Lower leg skin (tissue), 4 donors: ENCODE data around the gene GTPBP8. TPM values are rescaled to one million over a fixed set of nuclear protein-coding genes. Genes with fewer than 3 reads are reported as not detected.

Source experiments
- DNase-seq, 2 donors: peaks; one replicate each; pipeline ENCODE4 v3.0.0-alpha.2; 2019; ENCODE audit warnings: low spot score in 2 of 2
- H3K4me3 ChIP-seq: fragments of 200-600 bp; sonication (generic); 2 replicates; pipeline ENCODE4 v1.5.1; 2017; ENCODE audit warnings: mild to moderate bottlenecking, low read depth; ENCODE audit not compliant: poor library complexity, severe bottlenecking
- POLR2A ChIP-seq, 2 donors: fragments of 450-650 bp; IDR thresholded peaks; one replicate each; pipeline ENCODE4 v1.6.1; 2016 to 2017; ENCODE audit warnings: antibody characterized with exemption in 2 of 2, mild to moderate bottlenecking in 1 of 2, moderate library complexity in 1 of 2
- WGBS, 2 donors: methylation state at CpG; one replicate each; pipeline ENCODE4 v1.1.5; 2018; 5-methylcytosine and 5-hydroxymethylcytosine counted together
- intact Hi-C: fragments of 100-400 bp; cut with DNase I; formaldehyde crosslinking; loops from one replicate; pipeline ENCODE4 v1.15.0; 2023; ENCODE audit warnings: low total_unique reads
- total RNA-seq, 4 donors: library from RNA; depleted of rRNA; stranded (reverse); fragments of >200 nt; gene quantifications; one replicate each; pipeline ENCODE4 v1.1.0, GENCODE V29; 2016
- TF ChIP-seq, protein P1 (sequence below), 3 donors: fragments of 450-650 bp; IDR thresholded peaks; one replicate each; pipeline ENCODE4 v1.5.1; 2016; ENCODE audit warnings: antibody characterized with exemption in 3 of 3, mild to moderate bottlenecking in 3 of 3, moderate library complexity in 2 of 3

The GTPBP8 gene
- total RNA-seq: 10 to 100 TPM; 11.8 to 32.7 (median 19.8) TPM

DNA sequence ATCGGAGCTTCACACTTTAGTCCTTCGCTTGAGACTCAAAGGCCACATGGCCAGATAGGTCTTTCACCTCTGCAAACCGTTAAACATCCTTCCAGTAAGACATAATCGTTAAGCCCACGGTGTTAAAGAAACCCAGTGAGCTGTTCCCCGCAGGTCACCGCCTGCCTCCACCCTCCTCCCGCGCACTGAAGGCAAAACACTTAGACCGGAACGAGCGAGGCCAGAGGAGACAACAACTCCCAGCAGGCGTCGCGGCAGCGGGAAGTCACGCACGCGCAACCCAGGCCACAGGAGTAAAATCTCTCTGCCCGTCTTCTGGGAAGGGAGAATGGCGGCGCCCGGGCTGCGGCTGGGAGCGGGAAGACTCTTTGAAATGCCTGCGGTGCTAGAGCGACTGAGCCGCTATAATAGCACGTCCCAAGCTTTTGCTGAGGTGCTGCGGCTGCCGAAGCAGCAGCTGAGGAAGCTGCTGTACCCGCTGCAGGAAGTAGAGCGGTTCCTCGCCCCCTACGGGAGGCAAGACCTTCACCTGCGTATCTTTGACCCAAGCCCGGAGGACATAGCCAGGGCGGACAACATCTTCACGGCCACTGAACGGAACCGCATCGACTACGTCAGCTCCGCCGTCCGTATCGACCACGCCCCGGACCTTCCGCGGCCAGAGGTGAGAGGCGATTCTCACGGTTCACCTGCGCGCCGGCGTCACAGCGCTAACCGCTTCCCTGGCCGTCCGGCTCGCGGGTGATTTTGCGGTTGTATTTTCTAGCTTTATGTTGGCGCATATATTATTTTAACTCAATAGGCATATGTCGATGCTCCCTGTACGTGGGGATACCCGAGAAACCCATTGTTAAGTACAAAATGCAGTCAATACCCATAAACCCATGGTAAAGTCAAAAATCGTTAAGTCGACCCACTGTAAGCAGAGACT, at the start of gene GTPBP8:
GTPBP8 (plus strand) TSS at position 313 of the 931 bp plus-strand sequence; CDS start at position 329, 16 bp downstream.
- peak within 1 kb of the TSS; percentile 78 for H3K4me3 ChIP-seq
- DNase-seq: peak; percentile 86 to 98
- 2% methylated on average over 42 to 57 of the region's 70 CpGs for WGBS, 2 donors
- intact Hi-C loops: no loop called here
- TF ChIP-seq POLR2A (IDR thresholded peaks at IDR 0.05): peak in 1 of 2 donors; percentile 66
- TF ChIP-seq, protein P1, sequence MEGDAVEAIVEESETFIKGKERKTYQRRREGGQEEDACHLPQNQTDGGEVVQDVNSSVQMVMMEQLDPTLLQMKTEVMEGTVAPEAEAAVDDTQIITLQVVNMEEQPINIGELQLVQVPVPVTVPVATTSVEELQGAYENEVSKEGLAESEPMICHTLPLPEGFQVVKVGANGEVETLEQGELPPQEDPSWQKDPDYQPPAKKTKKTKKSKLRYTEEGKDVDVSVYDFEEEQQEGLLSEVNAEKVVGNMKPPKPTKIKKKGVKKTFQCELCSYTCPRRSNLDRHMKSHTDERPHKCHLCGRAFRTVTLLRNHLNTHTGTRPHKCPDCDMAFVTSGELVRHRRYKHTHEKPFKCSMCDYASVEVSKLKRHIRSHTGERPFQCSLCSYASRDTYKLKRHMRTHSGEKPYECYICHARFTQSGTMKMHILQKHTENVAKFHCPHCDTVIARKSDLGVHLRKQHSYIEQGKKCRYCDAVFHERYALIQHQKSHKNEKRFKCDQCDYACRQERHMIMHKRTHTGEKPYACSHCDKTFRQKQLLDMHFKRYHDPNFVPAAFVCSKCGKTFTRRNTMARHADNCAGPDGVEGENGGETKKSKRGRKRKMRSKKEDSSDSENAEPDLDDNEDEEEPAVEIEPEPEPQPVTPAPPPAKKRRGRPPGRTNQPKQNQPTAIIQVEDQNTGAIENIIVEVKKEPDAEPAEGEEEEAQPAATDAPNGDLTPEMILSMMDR (IDR thresholded peaks at IDR 0.05): no peak

DNA sequence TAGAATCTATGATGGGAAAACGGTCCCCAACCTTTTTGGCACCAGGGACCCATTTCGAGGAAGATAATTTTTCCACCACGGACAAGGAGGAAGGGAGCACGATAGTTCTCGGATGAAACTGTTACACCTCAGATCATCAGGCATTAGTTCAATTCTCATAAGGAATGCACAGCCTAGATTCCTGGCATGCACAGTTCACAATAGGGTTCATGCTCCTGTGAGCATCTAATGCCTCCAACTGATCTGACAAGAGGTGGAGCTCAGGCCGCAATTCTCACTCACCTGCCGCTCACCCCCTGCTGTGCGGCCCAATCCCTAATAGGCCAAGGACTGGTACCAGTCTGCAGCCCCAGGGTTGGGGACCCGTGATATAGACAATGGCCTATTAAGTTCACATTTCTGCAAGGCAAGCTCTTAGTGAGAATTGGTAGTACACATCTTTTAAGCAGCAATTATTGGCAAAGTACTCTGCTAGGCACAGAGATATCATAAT, 42.4 kb upstream of the GTPBP8 start:
- 84 to 85% methylated on average over 9 of the region's 9 CpGs for WGBS, 2 donors
- intact Hi-C loops: no loop called here
- TF ChIP-seq, protein P1 (IDR thresholded peaks at IDR 0.05): no peak
- TF ChIP-seq POLR2A (IDR thresholded peaks at IDR 0.05): no peak
- no peak for DNase-seq
- H3K4me3 ChIP-seq: no peak overlapping the region

DNA sequence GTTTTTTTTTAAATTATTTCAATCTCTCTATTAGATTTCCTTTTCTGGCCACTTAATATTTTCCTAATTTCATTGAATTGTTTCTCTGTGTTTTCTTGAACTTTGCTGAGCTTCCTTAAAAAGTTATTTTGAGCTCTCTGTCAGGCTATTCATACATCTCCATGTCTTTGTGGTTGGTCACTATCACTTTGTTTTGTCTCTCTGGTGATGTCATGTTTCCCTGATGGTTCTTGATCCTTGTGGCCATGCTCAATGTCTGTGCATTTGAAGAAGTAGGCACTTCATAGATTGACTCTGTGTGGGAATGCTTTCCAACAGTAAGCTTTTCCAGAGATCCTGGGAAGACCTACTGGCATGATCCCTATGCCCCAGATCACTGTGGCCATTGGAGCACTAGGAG, 34.4 kb upstream of the GTPBP8 start:
- TF ChIP-seq, protein P1 (IDR thresholded peaks at IDR 0.05): no peak
- intact Hi-C loops: no loop called here
- H3K4me3 ChIP-seq: no peak overlapping the region
- no peak for DNase-seq

DNA sequence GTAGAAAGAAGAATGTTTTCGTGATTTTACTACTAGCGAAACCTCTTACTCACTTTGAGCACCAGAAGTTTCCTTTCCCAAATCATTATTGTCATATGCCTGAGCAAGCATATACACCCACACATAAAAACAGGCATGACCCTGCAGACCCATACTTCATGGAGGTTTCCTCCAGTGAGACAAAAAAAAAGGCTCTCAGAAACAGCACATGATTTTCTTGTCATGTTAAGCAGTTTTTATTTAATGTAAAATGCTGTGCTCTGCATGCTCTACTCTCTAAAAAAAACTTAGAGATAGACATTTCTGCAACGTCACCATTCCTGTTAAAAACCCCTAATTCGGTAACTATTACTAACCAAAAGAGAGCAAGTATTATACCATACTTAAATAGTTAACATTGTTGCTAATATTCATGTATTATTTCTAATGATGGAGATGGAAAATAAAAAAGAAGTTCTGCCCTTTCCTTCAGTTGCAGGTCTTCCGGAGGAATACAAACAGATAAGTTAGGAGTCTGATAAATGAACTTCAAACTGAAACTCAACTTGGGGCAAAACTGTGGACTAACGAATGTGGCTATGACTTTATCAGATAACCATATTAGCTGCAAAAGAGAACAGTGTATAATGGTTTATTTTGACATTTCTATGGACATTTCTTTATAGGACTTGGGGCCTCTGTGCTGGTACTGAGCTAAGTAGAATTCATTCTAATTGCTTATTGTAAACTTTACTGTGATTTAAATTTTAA, 31.8 kb upstream of the GTPBP8 start:
- intact Hi-C loops: no loop called here
- no peak for TF ChIP-seq POLR2A (IDR thresholded peaks at IDR 0.05)
- TF ChIP-seq, protein P1 (IDR thresholded peaks at IDR 0.05): no peak
- no peak overlapping the region for H3K4me3 ChIP-seq
- 56 to 62% methylated on average over 6 of the region's 6 CpGs for WGBS, 2 donors
- no peak for DNase-seq

DNA sequence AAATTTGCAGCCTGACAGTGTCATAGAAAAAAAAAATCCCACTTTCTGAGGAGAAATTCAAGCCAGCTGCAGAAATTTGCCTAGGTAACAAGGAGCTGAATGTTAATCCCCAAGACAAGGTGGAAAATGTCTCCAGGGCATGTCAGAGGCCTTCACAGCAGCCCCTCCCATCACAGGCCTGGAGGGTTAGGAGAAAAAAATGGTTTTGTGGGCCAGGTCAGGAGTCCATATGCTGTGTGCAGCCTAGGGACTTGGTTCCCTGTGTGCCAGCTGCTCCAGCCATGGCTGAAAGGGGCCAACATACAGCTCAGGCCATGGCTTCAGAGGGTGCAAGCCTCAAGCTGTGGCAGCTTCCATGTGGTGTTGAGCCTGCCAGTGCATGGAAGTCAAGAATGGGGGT, 27.1 kb upstream of the GTPBP8 start:
- intact Hi-C loops: no loop called here
- DNase-seq: no peak
- TF ChIP-seq, protein P1 (IDR thresholded peaks at IDR 0.05): no peak
- TF ChIP-seq POLR2A (IDR thresholded peaks at IDR 0.05): no peak
- no peak overlapping the region for H3K4me3 ChIP-seq
